IPS-18a (cell line): ENCODE data around the gene MIGA2.
"Not testable (repeated sequence)": the region's sequence is repeated elsewhere in the genome, so short reads cannot be mapped to it uniquely, and the experiment has no call there.

Experiments used
- H3K27ac ChIP-seq: one replicate; pipeline ENCODE4 v1.5.1; 2013; ENCODE audit warnings: low read length
- H3K27me3 ChIP-seq: one replicate; pipeline ENCODE4 v1.6.1; 2013; ENCODE audit warnings: mild to moderate bottlenecking, low read length; ENCODE audit not compliant: control insufficient read depth, insufficient read depth
- H3K36me3 ChIP-seq: one replicate; pipeline ENCODE4 v1.6.1; 2013; ENCODE audit warnings: low read depth, low read length; ENCODE audit not compliant: control insufficient read depth
- H3K4me1 ChIP-seq: one replicate; pipeline ENCODE4 v1.6.1; 2013; ENCODE audit warnings: low read depth, low read length; ENCODE audit not compliant: control insufficient read depth
- H3K4me3 ChIP-seq: one replicate; pipeline ENCODE4 v1.5.1; 2013; ENCODE audit warnings: low read length
- H3K9ac ChIP-seq: one replicate; pipeline ENCODE4 v1.6.1; 2013; ENCODE audit warnings: mild to moderate bottlenecking, low read length, moderate library complexity
- H3K9me3 ChIP-seq: one replicate; pipeline ENCODE4 v1.6.1; 2013; ENCODE audit warnings: low read depth, low read length; ENCODE audit not compliant: control insufficient read depth

The MIGA2 gene

DNA sequence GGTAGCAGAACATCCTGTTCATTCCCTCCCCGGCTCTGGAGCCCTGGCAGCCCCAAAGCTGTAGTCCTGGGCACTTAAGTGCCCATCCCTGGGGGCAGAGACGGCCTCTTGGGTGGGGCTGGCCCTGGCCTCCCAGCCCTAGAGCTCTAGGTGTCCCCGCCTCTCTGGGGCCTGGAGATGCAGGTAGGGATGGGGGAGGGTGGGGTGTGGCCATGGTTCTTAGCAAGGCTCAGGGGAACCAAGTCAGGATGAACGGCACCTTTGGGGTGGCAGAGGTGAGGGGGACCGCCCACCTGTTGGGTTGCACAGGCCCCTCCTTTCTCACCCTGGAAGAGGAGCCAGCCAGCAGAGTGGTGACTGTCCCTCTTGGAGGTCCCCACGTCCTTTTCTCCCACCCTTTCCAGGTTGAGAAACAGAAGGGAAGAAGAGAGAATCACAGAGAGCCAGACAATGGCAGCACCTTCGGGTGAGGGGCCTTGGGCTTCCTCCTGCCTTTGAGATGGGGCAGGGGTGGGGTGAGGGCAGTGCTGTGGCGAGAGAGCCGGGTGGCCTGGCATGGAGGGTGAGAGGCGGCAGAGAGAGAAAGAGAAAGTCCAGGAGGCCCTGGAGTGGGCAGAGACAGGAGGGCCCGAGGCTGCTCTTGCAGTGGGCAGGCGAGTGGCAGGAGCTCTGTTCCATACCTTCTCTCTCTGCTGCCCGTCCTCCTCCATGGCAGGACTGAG lies 71.8 kb downstream of the MIGA2 start:
- Histone ChIP-seq H3K9ac (no peak overlapping the region), H3K27ac (no peak overlapping the region), H3K4me1 (no peaks in the 10 kb centered on the region)

DNA sequence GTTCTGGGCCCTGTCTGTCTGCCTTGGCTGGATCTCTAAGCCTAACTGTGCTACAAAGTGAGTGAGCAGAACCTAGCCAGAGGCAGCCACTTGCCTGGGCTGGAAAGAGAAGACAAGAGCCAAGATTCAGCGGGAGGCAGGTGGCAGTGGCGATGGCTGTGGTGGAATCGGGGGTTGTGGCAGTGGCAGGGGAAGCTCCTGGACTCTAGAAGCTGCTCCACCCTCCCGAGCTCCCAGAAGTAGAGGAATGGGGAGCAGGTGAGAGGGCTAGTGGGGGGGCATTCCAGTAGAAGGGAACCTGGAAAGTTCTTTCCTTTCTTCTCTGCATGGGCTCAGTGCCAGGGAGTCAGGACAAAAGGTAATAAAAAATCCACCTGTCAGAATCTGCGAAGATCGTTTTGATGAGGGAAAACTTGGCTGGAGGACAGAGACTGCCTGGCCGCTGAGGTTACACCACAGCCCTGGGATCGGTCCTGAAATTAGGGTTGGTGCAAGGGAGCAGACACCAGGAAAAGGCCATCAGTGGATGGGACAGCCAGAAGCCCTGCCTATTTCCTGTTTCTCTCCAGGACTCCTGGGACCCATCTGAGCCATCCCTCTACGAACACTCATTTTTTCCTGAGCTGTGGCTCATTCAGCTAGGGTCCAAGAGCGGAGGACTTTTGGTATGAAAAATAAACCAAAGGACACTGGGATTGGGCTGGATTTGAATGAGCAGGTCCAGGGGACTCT lies 72.5 kb downstream of the MIGA2 start:
- H3K36me3 ChIP-seq = no peaks in the 10 kb centered on the region
- H3K27me3 ChIP-seq = peaks cover 15% of the 10 kb centered on the region
- no peaks in the 10 kb centered on the region for H3K4me1 ChIP-seq
- H3K9me3 ChIP-seq = no peaks in the 10 kb centered on the region
- no peak overlapping the region for H3K27ac ChIP-seq
- no peak overlapping the region for H3K4me3 ChIP-seq
- no peak overlapping the region for H3K9ac ChIP-seq

More for the DNA sequence above, 71.8 kb downstream of the MIGA2 start:
- H3K36me3 ChIP-seq = no peaks in the 10 kb centered on the region
- H3K27me3 ChIP-seq = peaks cover 15% of the 10 kb centered on the region
- H3K4me3 ChIP-seq = no peak overlapping the region
- no peaks in the 10 kb centered on the region for H3K9me3 ChIP-seq

DNA sequence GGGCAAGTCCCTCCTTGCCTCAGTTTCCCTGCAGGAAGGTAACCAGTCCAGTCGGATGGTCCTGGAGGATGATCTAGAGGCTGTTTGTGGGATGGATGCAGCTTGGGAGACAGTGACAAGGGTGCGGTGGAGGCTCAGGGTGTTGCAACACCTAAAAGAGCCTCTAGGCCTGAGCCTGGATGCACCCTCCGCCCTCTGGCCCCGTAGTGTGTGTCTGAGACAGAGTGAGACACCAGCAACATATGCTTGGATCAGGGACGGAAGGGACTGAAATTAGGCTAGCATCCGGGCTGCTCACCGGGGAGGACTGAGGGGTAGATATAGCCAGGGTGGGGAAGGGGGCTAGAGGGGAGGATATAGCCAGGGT lies 73.1 kb downstream of the MIGA2 start:
- H3K9ac ChIP-seq = no peak overlapping the region
- no peak overlapping the region for H3K27ac ChIP-seq
- H3K36me3 ChIP-seq = no peaks in the 10 kb centered on the region
- H3K4me1 ChIP-seq = no peaks in the 10 kb centered on the region
- H3K4me3 ChIP-seq = no peak overlapping the region
- peaks cover 15% of the 10 kb centered on the region for H3K27me3 ChIP-seq
- no peaks in the 10 kb centered on the region for H3K9me3 ChIP-seq

DNA sequence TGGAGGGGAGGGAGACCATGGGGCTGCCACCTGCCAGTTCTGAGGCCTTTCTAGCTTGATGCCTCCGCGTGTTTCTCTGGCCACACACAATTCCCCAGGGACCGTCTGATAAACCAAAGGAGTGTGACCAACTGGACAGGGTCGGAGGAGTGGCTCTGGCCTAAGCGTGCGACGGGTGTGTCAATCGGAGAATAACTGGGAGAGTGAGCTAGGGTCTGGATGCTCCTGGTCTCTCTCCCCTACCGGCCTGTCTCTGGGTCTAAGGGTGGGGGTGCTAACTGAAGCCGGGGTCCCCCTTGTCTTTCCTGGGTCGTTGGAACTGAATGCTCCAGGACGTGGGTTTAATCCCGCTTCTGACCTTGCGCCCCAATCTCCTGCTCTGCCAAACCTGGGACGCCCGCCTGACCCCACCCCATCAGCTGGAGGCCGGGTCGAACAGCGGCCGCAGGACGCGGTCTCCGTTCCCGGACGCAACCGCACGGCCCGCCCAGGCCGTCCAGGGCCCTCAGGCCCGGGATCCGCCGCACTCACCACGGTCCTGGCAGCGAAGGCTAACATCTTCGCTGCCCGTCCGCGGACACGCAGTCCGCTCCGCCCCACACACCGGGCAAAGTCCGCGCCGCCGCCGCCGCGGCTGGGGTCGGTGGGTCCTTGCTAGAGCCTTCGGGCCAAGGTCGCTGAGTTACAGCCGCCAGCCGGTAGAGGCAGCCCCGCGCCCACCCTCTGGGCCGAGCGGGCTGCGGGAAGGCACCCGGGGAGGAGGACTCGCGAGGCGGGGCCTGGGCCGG lies 73.7 kb downstream of the MIGA2 start:
- H3K27ac ChIP-seq = no peak overlapping the region
- H3K36me3 ChIP-seq = no peaks in the 10 kb centered on the region

DNA sequence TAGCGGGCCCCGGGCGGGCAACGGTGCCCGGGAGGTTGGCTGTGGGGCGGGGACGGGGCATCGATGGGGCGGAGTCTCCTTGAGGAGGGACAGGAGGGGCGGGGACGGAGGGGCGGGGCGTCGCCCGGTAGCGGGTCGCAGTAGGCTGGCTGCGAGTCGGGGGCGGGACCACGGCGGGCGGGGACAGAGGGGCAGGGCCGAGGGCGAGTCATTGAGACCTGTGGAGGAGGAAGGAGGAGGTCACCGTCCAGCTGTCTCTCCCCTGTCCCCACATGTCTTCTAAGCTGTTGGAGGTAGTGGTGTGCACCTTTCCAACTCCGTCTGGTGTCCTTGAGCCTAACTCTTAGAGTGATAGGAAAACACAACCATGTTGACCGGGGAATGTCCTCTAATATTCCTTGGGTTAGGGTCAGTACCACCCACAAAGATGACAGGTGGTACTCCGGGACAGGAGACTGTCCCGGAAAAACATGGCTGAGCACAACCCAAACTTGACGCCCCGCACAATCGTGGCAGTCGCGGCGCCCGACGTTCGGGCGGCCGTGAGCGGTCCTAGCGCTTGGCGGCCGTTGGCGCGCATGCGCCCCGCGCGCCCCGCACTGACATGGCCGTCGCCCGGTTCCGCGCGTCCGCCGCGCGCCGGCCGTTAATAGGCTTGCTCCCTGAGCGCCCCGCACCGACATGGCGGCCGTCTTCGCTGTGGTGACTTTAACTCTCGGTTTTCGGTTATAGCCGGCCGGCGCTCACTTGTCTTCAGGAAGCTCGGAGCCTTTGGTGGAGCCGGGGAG lies 74.5 kb downstream of the MIGA2 start, which contains the start of the genes CRAT and PTPA:
Gene CRAT (minus strand): TSS at position 54 of the 788 bp plus-strand sequence. CDS start 284 bp downstream, outside the sequence.
Gene PTPA (plus strand): TSS at position 676 of the 788 bp plus-strand sequence. CDS start 186 bp downstream, outside the sequence.
- H3K27me3 ChIP-seq = peaks cover 15% of the 10 kb centered on the region
- H3K4me1 ChIP-seq = no peaks in the 10 kb centered on the region
- H3K9ac ChIP-seq = peak within 1 kb of the TSS; percentile 91
- no peaks in the 10 kb centered on the region for H3K36me3 ChIP-seq
- no peaks in the 10 kb centered on the region for H3K9me3 ChIP-seq
- peak within 1 kb of the TSS; percentile 83 for H3K27ac ChIP-seq
- peak within 1 kb of the TSS; percentile 86 for H3K4me3 ChIP-seq

More for the DNA sequence above, 73.7 kb downstream of the MIGA2 start:
- peak overlapping the region; percentile 2 for H3K9ac ChIP-seq
- H3K4me1 ChIP-seq = no peaks in the 10 kb centered on the region
- H3K27me3 ChIP-seq = peaks cover 15% of the 10 kb centered on the region
- H3K4me3 ChIP-seq = peak overlapping the region; percentile 86
- H3K9me3 ChIP-seq = no peaks in the 10 kb centered on the region

DNA sequence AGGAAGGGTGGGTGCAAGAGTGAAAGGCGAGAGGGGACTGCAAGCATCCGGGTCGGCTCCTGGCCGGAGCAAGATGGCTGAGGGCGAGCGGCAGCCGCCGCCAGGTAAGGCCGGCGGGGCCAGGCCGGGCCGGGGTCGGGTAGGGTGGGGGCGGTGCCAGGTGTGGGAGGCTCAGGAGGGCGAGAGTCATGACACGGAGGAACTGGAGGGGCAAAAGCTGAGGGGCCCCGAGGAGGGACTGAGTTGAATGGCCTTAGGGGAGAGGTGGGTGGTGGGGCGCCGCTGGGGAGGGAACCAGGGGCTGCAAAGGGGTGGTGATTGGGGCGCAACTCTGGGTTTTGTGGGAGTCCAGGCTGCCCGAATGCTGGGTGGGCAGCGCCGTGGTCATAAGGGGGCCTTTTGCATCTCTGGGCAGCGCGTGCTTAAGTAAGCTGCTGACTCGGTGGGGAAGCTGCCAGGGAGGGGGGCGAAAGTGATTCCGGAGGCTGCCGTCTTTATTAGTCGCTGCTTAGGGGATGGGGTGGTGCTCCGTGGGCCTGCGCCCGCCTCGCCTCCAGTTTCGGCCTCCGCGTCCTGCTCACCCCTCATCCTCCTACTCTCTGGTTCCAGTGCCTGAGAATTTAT lies 75.2 kb downstream of the MIGA2 start:
- Histone ChIP-seq H3K27me3 (peaks cover 15% of the 10 kb centered on the region), H3K9ac (peak overlapping the region; percentile 91), H3K4me3 (peak overlapping the region; percentile 86), H3K27ac (peak overlapping the region; percentile 83), H3K36me3 (no peaks in the 10 kb centered on the region), H3K9me3 (no peaks in the 10 kb centered on the region), H3K4me1 (no peaks in the 10 kb centered on the region)

DNA sequence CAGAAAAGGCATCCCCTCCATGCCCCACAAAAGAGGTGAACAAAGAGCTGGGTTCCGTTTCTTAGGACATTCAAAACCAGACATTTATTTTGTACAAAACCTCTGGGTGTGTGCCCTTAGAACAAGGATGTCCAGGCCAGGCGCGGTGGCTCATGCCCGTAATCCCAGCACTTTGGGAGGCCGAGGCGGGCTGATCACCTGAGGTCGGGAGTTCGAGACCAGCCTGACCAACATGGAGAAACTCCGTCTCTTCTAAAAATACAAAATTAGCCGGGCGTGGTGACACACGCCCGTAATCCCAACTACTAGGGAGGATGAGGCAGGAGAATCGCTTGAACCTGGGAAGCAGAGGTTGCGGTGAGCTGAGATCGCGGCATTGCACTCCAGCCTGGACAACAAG lies 76.1 kb downstream of the MIGA2 start:
- H3K4me1 ChIP-seq, H3K9me3 ChIP-seq, H3K27ac ChIP-seq, H3K36me3 ChIP-seq: not testable (repeated sequence)
- Histone ChIP-seq H3K9ac (peak overlapping the region; percentile 91), H3K27me3 (peaks cover 15% of the 10 kb centered on the region), H3K4me3 (peak overlapping the region; percentile 86)

DNA sequence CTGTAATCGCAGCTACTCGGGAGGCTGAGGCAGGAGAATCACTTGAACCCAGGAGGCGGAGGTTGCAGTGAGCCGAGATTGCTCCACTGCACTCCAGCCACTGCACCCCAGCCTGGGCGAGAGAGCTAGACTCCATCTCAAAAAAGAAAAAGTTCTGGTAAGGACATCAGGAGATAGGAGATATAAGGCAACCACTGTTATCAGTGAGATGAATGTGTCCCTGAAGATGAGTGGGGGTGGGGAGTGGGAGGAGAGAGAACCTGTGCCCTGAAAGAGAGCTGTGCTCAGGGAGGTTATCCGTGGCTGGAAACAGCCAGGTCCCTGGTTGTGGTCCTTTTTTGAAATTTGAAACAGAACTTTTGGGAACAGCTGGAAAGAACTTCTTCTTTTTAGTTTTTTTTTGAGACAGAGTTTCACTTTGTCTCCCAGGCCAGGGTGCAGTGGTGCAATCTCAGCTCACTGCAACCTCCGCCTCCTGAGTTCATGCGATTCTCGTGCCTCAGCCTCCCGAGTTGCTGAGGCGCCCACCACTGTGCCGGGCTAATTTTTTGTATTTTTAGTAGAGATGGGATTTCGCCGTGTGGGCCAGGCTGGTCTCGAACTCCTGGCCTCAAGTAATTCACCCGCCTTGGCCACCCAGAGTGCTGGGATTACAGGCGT lies 77.3 kb downstream of the MIGA2 start:
- Histone ChIP-seq H3K27ac (no peak overlapping the region), H3K4me1 (no peaks in the 10 kb centered on the region), H3K4me3 (no peak overlapping the region), H3K9ac (no peak overlapping the region), H3K27me3 (peaks cover 15% of the 10 kb centered on the region), H3K9me3 (no peaks in the 10 kb centered on the region), H3K36me3 (no peaks in the 10 kb centered on the region)

DNA sequence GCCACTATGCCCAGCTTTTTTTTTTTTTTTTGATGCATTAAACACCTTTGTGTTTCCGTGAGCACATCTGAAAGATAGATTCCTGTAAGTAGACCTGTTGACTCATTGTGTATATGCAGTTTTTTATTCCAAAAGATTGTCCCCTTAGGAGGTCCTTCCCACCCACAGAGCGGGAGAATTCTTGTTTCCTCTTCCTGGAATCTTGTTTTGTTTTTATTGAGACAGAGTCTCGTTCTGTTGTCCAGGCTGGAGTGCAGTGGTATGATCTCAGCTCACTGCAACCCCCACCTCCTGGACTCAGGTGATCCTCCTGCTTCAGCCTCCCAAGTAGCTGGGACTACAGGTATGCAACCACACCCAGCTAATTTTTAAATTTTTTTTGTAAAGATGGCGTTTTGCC lies 82.4 kb downstream of the MIGA2 start:
- no peak overlapping the region for H3K9ac ChIP-seq
- H3K4me3 ChIP-seq = no peak overlapping the region
- no peaks in the 10 kb centered on the region for H3K4me1 ChIP-seq
- H3K27ac ChIP-seq = no peak overlapping the region
- no peaks in the 10 kb centered on the region for H3K9me3 ChIP-seq
- H3K27me3 ChIP-seq = no peaks in the 10 kb centered on the region
- H3K36me3 ChIP-seq = peaks cover 22% of the 10 kb centered on the region

DNA sequence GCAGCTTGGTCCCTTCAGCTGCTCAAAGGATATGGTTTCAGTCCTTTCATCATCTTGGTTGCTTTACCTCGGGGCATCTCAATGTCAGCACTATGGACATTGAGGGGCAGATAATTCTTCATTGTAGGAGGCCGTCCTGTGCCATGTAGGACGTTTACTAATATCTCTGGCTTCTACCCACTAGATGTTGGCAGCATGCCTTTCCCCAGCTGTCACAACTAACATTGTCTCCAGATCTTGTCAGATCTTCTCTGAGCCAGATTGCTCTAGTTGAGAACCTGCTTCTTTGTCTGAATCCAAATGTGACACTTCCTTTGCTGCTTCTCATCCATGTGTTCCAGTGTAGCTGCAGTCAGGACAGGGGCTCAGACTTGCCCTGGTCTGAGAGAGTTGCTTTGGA lies 85.1 kb downstream of the MIGA2 start:
- Histone ChIP-seq H3K4me3 (no peak overlapping the region), H3K36me3 (peaks cover 26% of the 10 kb centered on the region), H3K27me3 (no peaks in the 10 kb centered on the region), H3K9ac (no peak overlapping the region), H3K27ac (no peak overlapping the region), H3K9me3 (no peaks in the 10 kb centered on the region), H3K4me1 (peaks cover 4% of the 10 kb centered on the region)
